Measurements from ENCODE around the gene NTSR1.

Gene NTSR1

GRCh38 chr20:62726276-62726675 is 17.6 kb downstream of the NTSR1 start:
- no peak for DNase-seq (ENCODE audit: low spot score)

GRCh38 chr20:62726716-62727583 is 18.3 kb downstream of the NTSR1 start:
- DNase-seq (ENCODE audit: low spot score): no peak

GRCh38 chr20:62727584-62728027 is 19.0 kb downstream of the NTSR1 start:
- DNase-seq (ENCODE audit: low spot score): no peak

- DNase-seq (ENCODE audit: low spot score): no peak
Measured at GRCh38 chr20:62728028-62728780, 19.6 kb downstream of the NTSR1 start.

- no peak for DNase-seq (ENCODE audit: low spot score)
Measured at GRCh38 chr20:62728781-62729300, 20.2 kb downstream of the NTSR1 start.

- no peak for DNase-seq (ENCODE audit: low spot score)
Measured at GRCh38 chr20:62730481-62730880, 21.8 kb downstream of the NTSR1 start.

GRCh38 chr20:62732031-62732760 is 23.6 kb downstream of the NTSR1 start:
- DNase-seq (ENCODE audit: low spot score): no peak

GRCh38 chr20:62732842-62733525 is 24.3 kb downstream of the NTSR1 start:
- DNase-seq (ENCODE audit: low spot score): no peak

GRCh38 chr20:62733526-62733842 is 24.8 kb downstream of the NTSR1 start:
- DNase-seq (ENCODE audit: low spot score): no peak

- no peak for DNase-seq (ENCODE audit: low spot score)
Measured at GRCh38 chr20:62733891-62734290, 25.3 kb downstream of the NTSR1 start.

- no peak for DNase-seq (ENCODE audit: low spot score)
Measured at GRCh38 chr20:62734326-62734725, 25.7 kb downstream of the NTSR1 start.

GRCh38 chr20:62734881-62735280 is 26.2 kb downstream of the NTSR1 start:
- DNase-seq (ENCODE audit: low spot score): no peak

- DNase-seq (ENCODE audit: low spot score): no peak
Measured at GRCh38 chr20:62735331-62735821, 26.7 kb downstream of the NTSR1 start.

- no peak for DNase-seq (ENCODE audit: low spot score)
Measured at GRCh38 chr20:62736026-62736406, 27.4 kb downstream of the NTSR1 start.

GRCh38 chr20:62736407-62737071 is 27.9 kb downstream of the NTSR1 start:
- no peak for DNase-seq (ENCODE audit: low spot score)

GRCh38 chr20:62737271-62737811 is 28.7 kb downstream of the NTSR1 start:
- DNase-seq (ENCODE audit: low spot score): no peak

GRCh38 chr20:62738025-62738881 is 29.6 kb downstream of the NTSR1 start:
- no peak for DNase-seq (ENCODE audit: low spot score)

- DNase-seq (ENCODE audit: low spot score): no peak
Measured at GRCh38 chr20:62739067-62739466, 30.4 kb downstream of the NTSR1 start.

- no peak for DNase-seq (ENCODE audit: low spot score)
Measured at GRCh38 chr20:62739581-62740285, 31.1 kb downstream of the NTSR1 start.

Data from ecto neural progenitor cell (in vitro differentiated cells).